NK-92 treated with Interleukin-12 subunit alpha and Interleukin-12 subunit beta, amount 100 ng/mL, for 24 hours (cell line): ENCODE results near the gene VPS37B.

Experiments
- DNase-seq: peaks from one replicate; lab custom pipeline; 2025; lab: John Stamatoyannopoulos, UW

VPS37B gene

DNA sequence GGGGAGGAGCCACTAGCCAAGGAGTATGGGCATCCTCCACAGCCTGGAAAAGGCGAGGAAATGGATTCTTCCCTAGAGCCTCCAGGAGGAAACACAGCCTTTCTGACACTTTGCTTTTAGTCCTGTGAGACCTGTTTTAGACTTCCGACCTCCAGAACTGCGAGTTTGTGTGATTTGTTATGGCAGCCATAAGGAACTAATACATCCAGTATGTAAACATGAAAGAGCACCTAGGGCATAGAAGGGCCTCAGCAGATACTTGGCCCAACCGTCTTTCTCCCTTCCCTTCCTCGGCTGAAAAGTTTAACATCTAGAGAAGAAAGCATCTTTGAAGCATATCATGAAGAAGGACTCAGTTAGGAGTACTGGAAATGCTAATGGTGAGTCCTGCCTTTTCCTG lies 57.1 kb downstream of the VPS37B start:
- no peak for DNase-seq

DNA sequence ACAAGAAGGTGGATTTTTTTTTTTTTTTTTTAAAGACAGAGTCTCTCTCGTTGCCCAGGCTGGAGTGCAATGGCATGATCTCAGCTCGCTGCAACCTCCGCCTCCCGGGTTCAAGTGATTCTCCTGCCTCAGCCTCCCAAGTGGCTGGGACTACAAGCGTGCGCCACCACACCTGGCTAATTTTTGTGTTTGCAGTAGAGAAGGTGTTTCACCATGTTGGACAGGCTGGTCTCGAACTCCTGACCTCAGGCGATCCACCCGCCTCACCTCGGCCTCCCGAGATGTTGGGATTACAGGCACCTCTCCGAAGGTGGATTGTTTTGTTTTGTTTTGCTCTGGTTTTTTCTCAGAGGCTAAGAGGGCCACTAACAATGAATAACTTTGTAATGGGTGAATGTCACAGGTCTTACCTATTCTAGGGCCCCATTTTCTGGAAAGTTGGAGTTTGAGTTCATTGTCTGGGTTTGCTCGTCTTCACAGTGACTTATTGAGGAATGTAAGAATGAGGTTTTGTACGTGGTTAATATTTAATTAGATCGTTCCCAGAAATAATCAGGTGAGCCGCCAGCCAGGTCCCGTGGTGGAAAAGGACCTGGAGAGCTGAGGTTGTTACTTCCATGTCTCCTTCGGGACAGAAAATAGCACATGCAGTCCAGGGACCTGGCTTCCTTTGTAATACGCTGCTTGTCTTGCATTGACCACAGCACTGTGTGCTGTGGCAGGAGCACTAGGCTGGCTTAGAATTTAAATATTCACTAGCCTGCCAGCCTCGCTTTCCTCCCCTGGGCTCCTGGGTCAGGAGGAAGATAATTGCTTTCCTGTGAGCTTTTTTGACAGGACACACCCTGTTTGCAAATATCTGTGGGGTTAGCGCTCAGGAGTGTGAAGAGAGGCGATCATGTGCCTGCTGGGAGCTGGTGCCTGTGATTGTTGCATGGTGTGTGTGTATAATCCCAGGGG lies 58.3 kb downstream of the VPS37B start:
- DNase-seq = no peak

DNA sequence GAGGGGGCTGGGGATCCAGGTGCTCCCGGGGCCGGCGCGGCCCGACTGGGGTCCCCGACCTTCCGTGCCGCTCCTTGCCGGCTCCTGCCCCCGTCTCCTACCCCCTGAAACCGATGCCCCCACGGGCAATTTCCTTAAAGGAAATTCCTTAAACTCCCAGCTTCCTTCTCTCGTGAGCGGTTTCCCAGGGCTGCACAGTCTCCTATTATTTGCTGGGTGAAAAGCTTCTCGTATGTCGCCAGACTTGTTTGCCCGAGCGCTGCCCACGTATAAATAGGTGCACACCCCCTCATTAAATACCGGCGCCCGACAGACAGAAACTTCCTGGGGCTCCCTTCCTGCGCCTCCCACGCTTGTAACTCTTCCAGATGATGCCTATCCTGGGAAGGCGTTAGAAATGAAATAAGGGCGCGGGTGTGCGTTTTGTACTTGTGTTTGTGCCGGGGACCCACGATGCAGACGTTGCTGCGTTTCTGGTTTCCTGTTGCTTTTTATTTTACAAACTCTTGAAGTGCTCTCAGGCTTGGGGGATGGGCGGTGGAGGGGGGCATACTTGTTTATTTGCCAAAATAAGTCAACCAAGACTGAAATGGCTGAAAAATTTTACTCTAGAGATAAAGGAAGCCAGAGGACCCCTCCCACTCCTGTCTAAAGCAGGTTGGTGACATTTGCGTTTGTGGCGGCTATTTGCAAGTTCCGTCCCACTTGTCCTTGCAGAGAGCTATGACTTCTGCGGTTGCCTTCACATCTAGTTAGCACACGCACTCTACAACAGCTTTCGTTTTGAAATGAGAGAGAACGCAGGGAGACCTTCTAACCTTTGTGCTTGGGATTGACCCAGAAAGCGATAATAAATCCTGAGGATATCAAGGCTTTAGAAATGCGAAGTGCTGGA lies 59.6 kb downstream of the VPS37B start:
- DNase-seq = no peak

DNA sequence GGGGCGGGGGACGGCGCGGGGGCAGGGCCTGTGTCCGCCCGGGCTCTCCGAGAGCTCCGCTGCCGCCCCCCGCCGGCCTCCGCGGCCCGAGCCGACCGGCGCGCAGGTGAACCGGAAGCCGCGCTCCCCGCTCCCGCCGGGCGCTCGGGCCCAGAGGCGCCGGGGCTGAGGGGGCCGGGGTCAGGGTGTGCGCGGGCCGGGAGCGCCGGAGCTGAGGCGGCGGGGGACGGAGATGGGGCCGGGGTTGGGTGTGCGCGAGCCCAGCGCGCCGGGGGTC lies 60.2 kb downstream of the VPS37B start:
- no peak for DNase-seq

DNA sequence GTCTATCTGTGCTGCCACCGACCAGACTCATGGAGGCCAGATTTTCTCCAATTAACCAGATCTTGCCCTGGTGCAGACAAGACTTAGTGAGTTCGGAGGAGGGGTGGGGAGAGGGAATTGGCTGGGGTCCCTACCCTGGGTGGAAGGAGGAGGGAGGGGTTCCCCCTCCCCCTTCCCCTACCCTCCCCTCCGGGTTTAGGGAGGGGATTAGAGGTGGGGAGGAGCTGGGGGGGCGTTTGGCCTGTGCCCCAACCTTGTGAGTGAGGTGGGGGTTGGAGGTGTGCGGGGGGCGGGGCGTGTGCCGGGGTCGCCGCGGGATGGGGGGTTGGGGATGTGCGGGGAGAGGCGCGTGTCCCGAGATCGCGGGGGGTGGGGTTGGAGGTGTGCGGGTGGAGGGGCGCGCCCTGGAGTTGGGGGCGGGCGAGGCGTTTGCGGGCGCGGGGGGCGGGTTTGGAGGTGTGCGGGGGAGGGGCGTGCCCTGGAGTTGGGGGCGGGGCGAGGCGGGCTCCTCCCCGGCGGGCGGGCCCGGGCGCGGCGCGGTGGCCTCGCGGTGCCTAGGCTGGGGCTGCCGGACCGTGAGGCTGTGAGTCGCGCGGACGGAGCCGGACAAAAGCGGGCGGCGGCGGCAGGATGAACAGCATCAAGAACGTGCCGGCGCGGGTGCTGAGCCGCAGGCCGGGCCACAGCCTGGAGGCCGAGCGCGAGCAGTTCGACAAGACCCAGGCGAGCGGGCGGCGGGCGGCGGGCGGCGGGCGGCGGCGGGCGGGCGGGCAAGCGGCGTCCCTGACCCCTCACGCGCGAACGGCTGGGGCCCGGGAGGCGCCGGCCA lies 60.8 kb downstream of the VPS37B start, which contains the start of gene HIP1R:
Gene HIP1R, plus strand, starts transcription at position 537 of the 829 bp plus-strand sequence. Its CDS starts 94 bp downstream, at position 631.
- DNase-seq = no peak

DNA sequence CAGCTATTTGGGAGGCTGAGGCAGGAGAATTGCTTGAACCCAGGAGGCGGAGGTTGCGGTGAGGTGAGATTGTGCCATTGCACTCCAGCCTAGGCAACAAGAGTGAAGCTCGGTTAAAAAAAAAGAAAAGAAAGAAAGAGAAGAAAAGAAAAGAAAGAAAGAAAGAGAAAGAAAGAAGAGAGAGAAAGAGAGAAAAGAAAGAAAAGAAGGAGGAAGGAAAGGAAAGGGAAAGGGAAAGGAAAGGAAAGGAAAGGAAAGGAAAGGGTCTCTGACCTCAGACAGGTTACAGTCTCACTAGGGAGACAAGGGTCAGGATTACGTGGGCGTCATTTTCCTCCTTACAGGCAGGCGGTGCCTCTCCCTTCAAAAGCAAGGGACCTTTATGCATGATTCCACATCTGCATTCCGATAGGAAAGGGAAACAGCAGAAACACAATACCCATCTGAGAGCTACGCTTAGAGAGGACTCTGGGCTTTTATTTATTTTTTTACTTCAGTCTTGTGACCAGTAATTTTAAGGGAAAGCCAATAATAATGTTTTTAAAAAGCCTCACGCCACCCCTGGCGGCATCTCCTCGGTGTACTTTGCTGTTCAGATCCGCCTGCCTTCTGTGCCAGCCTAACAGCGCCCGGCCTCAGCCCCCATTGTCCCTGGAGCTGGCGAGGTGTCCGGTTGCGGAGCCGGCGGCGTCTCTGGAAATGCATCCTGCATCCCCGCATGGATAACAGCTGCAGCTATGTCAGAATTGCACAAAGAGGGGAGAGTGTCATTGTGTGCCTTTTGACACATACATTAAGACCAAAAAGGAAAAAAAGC lies 61.6 kb downstream of the VPS37B start:
- DNase-seq = no peak

DNA sequence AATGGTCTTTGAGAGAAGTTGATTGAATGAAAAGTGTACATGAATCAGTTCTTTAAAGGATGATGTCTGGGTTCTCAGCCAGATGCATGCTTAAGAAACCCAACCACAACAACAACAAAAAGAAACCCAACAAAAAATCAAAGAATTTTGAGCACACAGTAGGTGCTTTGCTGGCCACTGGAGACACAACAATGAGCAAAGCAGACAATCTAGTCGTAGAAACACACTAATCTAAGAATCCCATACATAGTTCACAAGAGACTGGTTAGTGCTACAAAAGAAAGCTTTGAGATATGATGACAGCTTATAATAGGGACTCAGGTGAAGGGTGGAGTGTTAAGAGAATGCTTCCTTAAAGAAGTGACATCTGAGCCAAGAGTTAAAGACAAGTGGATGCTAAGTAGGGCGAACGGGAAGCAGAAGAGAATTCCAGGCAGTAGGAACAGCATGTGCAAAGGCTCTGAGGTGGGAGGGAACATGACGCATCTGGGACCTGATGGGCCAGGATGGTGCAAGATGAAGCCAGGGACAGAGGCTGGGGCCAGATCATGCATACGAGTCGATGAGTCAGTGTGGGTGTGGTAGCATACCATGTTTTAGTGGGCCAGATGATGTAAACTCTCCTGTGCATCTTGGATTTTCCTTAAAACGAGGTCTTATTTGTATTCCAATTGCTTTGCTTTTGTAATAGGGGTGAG lies 65.3 kb downstream of the VPS37B start:
- DNase-seq = no peak

DNA sequence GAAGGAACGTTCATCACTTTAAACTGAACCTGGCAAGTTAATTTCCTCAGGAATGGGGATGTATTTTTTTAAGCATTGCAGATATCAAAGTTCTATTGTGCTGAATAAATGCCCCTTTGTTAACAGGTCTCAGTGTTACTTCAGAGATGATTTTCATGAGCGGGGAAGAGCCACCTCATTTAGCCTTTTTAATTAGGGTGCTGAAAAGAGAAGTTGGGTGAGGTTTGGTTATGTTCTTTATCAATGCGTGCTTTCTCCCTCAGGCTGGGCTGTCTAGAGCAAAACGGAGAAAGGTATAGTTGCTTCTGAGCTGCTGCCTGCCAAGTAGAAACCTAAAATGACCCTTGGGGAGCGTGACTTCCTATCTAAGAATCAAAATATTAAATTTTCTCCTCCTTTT lies 68.7 kb downstream of the VPS37B start:
- no peak for DNase-seq

DNA sequence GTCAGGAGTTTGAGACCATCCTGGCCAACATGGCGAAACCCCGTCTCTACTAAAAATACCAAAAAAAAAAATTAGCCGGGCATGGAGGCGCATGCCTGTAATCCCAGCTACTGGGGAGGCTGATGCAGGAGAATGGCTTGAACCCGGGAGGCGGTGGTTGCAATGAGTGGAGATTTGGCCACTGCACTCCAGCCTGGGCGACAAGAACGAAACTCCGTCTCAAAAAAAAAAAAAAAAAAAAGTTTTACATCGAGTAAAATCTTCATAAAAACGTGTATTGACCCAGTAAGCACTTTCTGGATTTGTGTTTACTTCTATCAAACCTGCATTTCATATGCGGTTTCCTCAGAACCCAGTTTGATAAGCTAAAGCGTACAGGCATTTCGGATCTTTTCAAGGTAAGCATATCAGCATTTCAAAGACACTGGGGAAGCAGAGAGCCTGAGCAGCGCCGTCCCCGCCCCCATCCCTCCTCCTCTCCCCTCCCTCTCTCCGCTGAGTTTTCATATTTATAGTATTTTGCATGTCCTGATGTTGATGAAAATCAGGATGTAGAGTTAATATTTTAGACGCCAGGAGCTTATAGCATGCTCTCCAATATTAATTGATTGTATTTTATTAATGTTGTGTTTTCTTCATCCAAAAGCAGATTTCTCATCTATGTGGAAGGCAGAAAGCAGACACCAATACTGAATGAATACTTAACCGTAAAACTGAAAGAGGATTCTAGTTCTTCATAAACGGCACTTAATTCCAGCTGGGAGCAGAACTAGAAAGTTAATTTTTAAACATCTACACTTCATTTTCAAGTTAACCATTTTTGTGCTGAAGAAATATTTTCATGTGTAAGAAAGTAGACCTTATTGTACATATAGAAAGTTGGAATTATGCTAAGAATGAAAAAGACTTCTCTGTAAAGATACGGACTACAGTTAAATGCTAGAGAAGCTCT lies 69.9 kb downstream of the VPS37B start:
- DNase-seq = no peak

DNA sequence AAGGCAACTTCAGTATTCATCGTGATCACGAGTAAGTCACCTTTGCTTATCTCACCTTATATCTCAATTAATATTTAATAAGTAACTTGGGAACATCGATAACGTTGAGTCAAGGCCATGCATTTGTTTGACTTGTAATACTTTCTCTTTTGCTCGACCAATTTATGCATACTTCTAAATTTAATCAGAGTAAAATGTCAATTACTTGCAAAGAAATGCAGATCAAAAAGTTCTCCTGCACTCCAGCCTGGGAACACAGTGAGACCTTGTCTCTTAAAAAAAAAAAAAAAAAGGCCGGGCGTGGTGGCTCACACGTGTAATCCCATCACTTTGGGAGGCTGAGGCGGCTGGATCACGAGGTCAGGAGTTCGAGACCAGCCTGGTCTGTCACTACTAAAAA lies 72.5 kb downstream of the VPS37B start:
- no peak for DNase-seq

DNA sequence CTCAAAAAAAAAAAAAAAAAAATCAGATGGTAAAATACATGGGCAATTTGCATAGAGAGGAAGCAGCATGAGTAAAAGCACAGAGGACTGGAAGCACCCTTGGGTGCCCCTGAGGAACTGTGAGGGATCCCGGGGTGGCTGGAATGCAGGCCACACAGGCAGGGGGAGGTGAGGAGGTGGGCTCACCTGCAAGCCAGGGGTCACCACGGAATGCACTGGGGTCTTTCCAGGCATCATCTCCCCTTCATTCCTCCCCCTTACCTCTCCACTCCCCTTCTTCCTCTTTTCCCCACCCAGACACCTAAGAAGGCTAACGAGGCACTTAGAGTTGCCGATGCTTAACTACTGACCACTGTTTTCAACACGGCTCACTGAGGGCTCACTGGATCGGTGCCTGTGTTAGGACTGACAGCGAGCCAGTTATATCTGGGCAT lies 75.1 kb downstream of the VPS37B start:
- no peak for DNase-seq

DNA sequence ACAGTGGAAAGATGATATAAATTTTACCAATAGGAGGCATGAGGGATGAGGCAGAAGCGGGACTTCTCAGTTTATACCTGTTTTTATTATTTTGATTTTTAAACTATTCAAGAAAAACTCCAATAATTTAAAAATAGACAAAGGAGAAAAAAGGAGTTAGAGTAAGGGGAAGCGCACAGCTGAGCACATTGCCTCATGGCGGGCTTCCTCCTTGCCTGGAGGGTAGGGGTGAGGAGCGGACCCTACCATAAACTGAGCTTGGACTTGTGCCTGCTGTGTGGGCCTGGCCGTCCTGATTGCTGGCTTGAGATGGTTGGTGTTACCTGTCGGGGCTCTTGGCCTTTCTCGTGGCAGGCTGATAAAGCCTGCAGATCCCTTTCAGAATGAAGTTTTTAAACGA lies 75.8 kb downstream of the VPS37B start:
- no peak for DNase-seq

DNA sequence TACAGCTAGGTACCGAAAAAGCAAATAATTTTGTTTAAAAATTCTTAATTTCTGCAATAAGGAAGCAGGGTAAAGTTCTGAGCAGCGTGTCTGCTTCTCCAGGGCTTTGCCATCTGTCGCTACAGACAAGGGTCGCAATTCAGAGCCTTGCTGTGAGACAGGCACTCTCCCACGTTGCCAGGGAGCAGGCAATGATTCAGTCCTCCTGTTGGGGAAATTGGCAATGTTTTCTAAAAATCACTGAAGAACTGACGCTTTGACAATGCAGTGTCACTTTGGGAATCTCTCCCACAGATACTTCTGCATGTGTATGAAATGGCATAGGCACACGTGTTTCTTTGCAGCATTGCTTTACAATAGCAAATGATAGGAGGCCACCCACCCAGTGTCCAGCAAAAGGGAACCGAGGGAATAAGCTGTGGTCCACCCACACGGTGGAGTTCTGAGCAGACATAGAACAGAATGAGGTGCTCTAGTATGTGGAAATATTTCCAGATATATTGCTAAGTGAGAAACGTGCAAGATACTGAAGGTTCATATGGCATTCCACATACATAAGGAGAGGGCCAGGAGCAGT lies 76.6 kb downstream of the VPS37B start:
- DNase-seq = no peak
